ENCODE results near the gene LSAMP.

Gene LSAMP

GRCh38 chr3:116285781-116286421 is 159.4 kb downstream of the LSAMP start:
- DNase-seq = no peak

GRCh38 chr3:116281313-116282143 is 163.8 kb downstream of the LSAMP start:
- no peak for DNase-seq

GRCh38 chr3:116280130-116280740 is 165.1 kb downstream of the LSAMP start:
- DNase-seq = no peak

GRCh38 chr3:116276675-116277074 is 168.6 kb downstream of the LSAMP start:
- DNase-seq = no peak

GRCh38 chr3:116270056-116270455 is 175.2 kb downstream of the LSAMP start:
- DNase-seq = no peak

- DNase-seq = no peak
Measured at GRCh38 chr3:116267116-116267515, 178.2 kb downstream of the LSAMP start.

GRCh38 chr3:116265976-116266584 is 179.2 kb downstream of the LSAMP start:
- no peak for DNase-seq

GRCh38 chr3:116265320-116265695 is 180.0 kb downstream of the LSAMP start:
- no peak for DNase-seq

GRCh38 chr3:116264546-116265319 is 180.6 kb downstream of the LSAMP start:
- DNase-seq = no peak

GRCh38 chr3:116263842-116264545 is 181.3 kb downstream of the LSAMP start:
- peak; percentile 37 for DNase-seq

GRCh38 chr3:116260491-116260890 is 184.8 kb downstream of the LSAMP start:
- DNase-seq = no peak

GRCh38 chr3:116259984-116260383 is 185.3 kb downstream of the LSAMP start:
- DNase-seq = no peak

GRCh38 chr3:116256843-116257485 is 188.3 kb downstream of the LSAMP start:
- DNase-seq = peak; percentile 31

GRCh38 chr3:116254541-116254940 is 190.7 kb downstream of the LSAMP start:
- DNase-seq = no peak

- DNase-seq = peak; percentile 49
Measured at GRCh38 chr3:116253511-116253910, 191.8 kb downstream of the LSAMP start.

GRCh38 chr3:116247605-116248004 is 197.7 kb downstream of the LSAMP start:
- DNase-seq = no peak

GRCh38 chr3:116246406-116246980 is 198.8 kb downstream of the LSAMP start:
- DNase-seq = no peak

- no peak for DNase-seq
Measured at GRCh38 chr3:116242825-116243224, 202.5 kb downstream of the LSAMP start.

- DNase-seq = no peak
Measured at GRCh38 chr3:116241677-116242076, 203.6 kb downstream of the LSAMP start.

- no peak for DNase-seq
Measured at GRCh38 chr3:116240261-116240660, 205.0 kb downstream of the LSAMP start.
